ENCODE results near the gene ZNF648.

Gene ZNF648

GRCh38 chr1:182041615-182042014 is 19.9 kb downstream of the ZNF648 start:
- no peak overlapping the region for H3K4me3 ChIP-seq (replicated peaks; ENCODE audit: low read depth, low read length)
- no peak for DNase-seq (ENCODE audit: extremely low read depth, insufficient read length)
- no peaks in the 10 kb centered on the region for H3K27me3 ChIP-seq (replicated peaks; ENCODE audit: control insufficient read depth, insufficient read depth, low read length)
- no peak for TF ChIP-seq CTCF (IDR thresholded peaks at IDR 0.05; ENCODE audit: insufficient read depth, low read length, poor library complexity, severe bottlenecking)
- no peaks in the 10 kb centered on the region for H3K36me3 ChIP-seq (ENCODE audit: control insufficient read depth, insufficient read depth, low read length)

GRCh38 chr1:182038220-182038619 is 23.3 kb downstream of the ZNF648 start:
- TF ChIP-seq CTCF (IDR thresholded peaks at IDR 0.05; ENCODE audit: insufficient read depth, low read length, poor library complexity, severe bottlenecking): no peak
- Histone ChIP-seq H3K4me3 (replicated peaks; ENCODE audit: low read depth, low read length) (no peak overlapping the region), H3K36me3 (ENCODE audit: control insufficient read depth, insufficient read depth, low read length) (no peaks in the 10 kb centered on the region), H3K27me3 (replicated peaks; ENCODE audit: control insufficient read depth, insufficient read depth, low read length) (no peaks in the 10 kb centered on the region)
- no peak for DNase-seq (ENCODE audit: extremely low read depth, insufficient read length)

- TF ChIP-seq CTCF (IDR thresholded peaks at IDR 0.05; ENCODE audit: insufficient read depth, low read length, poor library complexity, severe bottlenecking): peak; percentile 70
- DNase-seq (ENCODE audit: extremely low read depth, insufficient read length): no peak
- no peaks in the 10 kb centered on the region for H3K36me3 ChIP-seq (ENCODE audit: control insufficient read depth, insufficient read depth, low read length)
- no peaks in the 10 kb centered on the region for H3K27me3 ChIP-seq (replicated peaks; ENCODE audit: control insufficient read depth, insufficient read depth, low read length)
- no peak overlapping the region for H3K4me3 ChIP-seq (replicated peaks; ENCODE audit: low read depth, low read length)
These were observed 26.3 kb downstream of the ZNF648 start for GRCh38 chr1:182035097-182035770.

GRCh38 chr1:182032251-182032650 is 29.3 kb downstream of the ZNF648 start:
- no peaks in the 10 kb centered on the region for H3K36me3 ChIP-seq (ENCODE audit: control insufficient read depth, insufficient read depth, low read length)
- DNase-seq (ENCODE audit: extremely low read depth, insufficient read length): no peak
- no peaks in the 10 kb centered on the region for H3K27me3 ChIP-seq (replicated peaks; ENCODE audit: control insufficient read depth, insufficient read depth, low read length)
- no peak for TF ChIP-seq CTCF (IDR thresholded peaks at IDR 0.05; ENCODE audit: insufficient read depth, low read length, poor library complexity, severe bottlenecking)
- H3K4me3 ChIP-seq (replicated peaks; ENCODE audit: low read depth, low read length): no peak overlapping the region

GRCh38 chr1:182029379-182030331 is 31.9 kb downstream of the ZNF648 start:
- no peaks in the 10 kb centered on the region for H3K36me3 ChIP-seq (ENCODE audit: control insufficient read depth, insufficient read depth, low read length)
- TF ChIP-seq CTCF (IDR thresholded peaks at IDR 0.05; ENCODE audit: insufficient read depth, low read length, poor library complexity, severe bottlenecking): peak; percentile 43
- no peaks in the 10 kb centered on the region for H3K27me3 ChIP-seq (replicated peaks; ENCODE audit: control insufficient read depth, insufficient read depth, low read length)
- DNase-seq (ENCODE audit: extremely low read depth, insufficient read length): peak; percentile 96
- H3K4me3 ChIP-seq (replicated peaks; ENCODE audit: low read depth, low read length): peak overlapping the region; percentile 69
